AG09309 (cell line): ENCODE data around the gene SETBP1.

Source experiments
- DNase-seq: peaks from one replicate; pipeline ENCODE4 v3.0.0-alpha.2; 2010; ENCODE audit warnings: low read depth
- H3K4me3 ChIP-seq: 2 replicates; pipeline ENCODE4 v1.5.1; 2011; ENCODE audit warnings: mild to moderate bottlenecking, low read depth, low read length, moderate library complexity; ENCODE audit not compliant: control insufficient read depth
- TF ChIP-seq, protein P1 (sequence below): IDR thresholded peaks from 2 replicates; pipeline ENCODE4 v1.5.1; 2011; ENCODE audit warnings: mild to moderate bottlenecking, low read depth, low read length, inconsistent platforms; ENCODE audit not compliant: insufficient read depth, control insufficient read depth; ENCODE audit errors: missing control alignments

Gene SETBP1

DNA sequence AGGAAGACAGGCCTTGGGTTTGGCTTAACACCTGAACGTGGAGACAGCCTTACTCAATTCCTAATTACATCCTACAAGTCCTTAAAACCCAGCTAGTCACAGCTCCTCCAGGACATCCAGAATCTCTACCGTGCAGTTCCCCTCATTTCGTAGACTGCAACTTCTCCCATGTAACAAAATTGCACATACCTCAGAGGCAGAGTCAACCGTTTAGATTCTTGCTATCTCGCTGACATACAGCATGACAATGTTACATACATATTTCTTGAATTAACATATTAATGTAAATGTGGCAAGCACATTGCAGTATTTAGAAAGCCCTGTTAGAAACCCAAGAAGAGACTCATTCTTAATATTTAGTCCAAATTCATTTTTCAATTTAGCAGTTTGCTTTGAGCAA, 358.7 kb downstream of the SETBP1 start:
- no peak for DNase-seq

DNA sequence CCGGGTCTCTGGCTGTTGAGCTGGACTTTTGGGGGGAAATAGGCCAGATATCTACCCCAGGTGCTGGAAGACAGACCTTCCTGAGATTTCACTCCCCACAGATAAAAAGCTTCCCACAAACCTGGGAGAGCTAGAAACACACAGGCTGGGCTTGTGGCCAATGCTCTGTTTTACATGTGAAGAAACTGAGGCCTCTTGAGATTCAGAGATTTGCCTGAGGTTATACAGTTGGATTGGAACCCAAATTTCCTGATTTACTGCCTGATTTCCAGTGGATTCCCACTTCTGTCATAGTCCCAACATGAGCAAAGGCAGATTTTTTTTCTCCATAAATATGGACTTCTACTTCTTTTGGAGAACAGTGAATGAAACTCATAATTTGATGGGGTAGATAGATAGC, 360.2 kb downstream of the SETBP1 start:
- TF ChIP-seq, protein P1, sequence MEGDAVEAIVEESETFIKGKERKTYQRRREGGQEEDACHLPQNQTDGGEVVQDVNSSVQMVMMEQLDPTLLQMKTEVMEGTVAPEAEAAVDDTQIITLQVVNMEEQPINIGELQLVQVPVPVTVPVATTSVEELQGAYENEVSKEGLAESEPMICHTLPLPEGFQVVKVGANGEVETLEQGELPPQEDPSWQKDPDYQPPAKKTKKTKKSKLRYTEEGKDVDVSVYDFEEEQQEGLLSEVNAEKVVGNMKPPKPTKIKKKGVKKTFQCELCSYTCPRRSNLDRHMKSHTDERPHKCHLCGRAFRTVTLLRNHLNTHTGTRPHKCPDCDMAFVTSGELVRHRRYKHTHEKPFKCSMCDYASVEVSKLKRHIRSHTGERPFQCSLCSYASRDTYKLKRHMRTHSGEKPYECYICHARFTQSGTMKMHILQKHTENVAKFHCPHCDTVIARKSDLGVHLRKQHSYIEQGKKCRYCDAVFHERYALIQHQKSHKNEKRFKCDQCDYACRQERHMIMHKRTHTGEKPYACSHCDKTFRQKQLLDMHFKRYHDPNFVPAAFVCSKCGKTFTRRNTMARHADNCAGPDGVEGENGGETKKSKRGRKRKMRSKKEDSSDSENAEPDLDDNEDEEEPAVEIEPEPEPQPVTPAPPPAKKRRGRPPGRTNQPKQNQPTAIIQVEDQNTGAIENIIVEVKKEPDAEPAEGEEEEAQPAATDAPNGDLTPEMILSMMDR: no peak
- H3K4me3 ChIP-seq: no peak overlapping the region
- no peak for DNase-seq

More for the DNA sequence above, 358.7 kb downstream of the SETBP1 start:
- no peak overlapping the region for H3K4me3 ChIP-seq
- TF ChIP-seq, protein P1: no peak

- TF ChIP-seq, protein P1: no peak
- H3K4me3 ChIP-seq: no peak overlapping the region
- DNase-seq: no peak
These were observed 364.1 kb downstream of the SETBP1 start for GRCh38 chr18:45044787-45045186.

DNA sequence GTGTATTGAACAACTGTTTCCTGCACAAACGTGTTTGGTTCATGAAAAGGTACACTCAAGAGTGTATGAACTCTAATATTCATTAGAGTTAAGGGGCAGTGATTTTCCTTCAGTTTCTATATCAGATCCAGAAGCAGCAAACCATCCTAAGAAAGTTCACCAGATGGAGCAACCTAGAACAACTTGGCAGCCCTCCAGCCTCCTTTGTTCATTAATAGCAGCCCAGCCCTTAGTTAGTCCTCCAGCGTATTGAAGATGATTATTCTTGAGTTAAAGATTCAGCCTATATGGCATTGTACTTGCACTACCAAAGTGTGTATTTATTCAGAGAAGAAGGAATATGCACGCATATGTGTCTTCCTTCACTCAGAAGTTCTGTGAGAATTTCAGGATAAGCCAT, 365.5 kb downstream of the SETBP1 start:
- H3K4me3 ChIP-seq: no peak overlapping the region
- TF ChIP-seq, protein P1: no peak
- DNase-seq: no peak

DNA sequence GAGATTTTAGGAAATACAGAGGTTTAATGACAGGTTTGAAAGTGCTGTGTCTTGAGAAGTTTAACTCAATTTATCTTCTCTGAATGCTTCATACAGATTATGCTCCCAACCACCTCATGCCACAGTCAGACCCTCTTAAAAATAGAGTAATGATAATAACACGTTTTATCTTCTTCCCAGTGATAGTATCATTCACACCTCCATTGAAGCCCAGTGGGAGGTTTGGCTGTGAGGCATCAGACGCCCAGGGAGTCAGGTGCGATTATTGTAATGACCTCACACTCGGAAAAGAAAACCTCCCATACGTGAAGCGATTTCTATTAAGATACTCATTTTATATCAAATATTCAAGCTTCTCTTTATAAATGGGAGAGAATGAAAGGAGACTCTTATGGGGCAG, 366.3 kb downstream of the SETBP1 start:
- TF ChIP-seq, protein P1: no peak
- H3K4me3 ChIP-seq: no peak overlapping the region
- no peak for DNase-seq

GRCh38 chr18:45049578-45050319, 369.1 kb downstream of the SETBP1 start:
- DNase-seq: no peak
- no peak overlapping the region for H3K4me3 ChIP-seq
- TF ChIP-seq, protein P1: no peak
